HCT116 (cell line): ENCODE results near the gene C1QB. TPM values are rescaled to one million over a fixed set of nuclear protein-coding genes. Genes with fewer than 3 reads are reported as not detected.

Experiments
- ATAC-seq: fragments of 200-7000 bp; cut with Tn5 transposase; 2 replicates; pipeline ENCODE4 v1.9.1; 2020; ENCODE audit warnings: mild to moderate bottlenecking, moderate library complexity
- BruUV-seq: library from RNA; stranded (reverse); fragments of 400-500 nt; replicated peaks from 2 replicates; lab custom pipeline; 2021; lab: Mats Ljungman, UMichigan
- CTCF ChIA-PET: fragments of 300-600 bp; sonication (Branson Sonifier 250); formaldehyde crosslinking; loops from one replicate; lab custom pipeline; 2021; ENCODE audit warnings: antibody characterized with exemption; lab: Charles Lee
- POLR2A ChIA-PET: fragments of 300-600, 350-600 bp; sonication (Branson Sonifier 250); formaldehyde crosslinking; loops from one replicate; lab custom pipeline; 2021; ENCODE audit warnings: antibody characterized with exemption; lab: Charles Lee
- RAD21 ChIA-PET, 2 experiments: fragments of 300-600 bp; sonication (Branson Sonifier 250); formaldehyde crosslinking; loops; one replicate each; lab custom pipeline; 2023; ENCODE audit warnings: low total read pairs in 2 of 2; ENCODE audit not compliant: uncharacterized antibody in 2 of 2, unreplicated experiment in 2 of 2, low non-redundant PET in 1 of 2; lab: Charles Lee
- DNase-seq: peaks from one replicate; pipeline ENCODE4 v3.0.0-alpha.2; 2010; ENCODE audit warnings: low read depth, low spot score
- H2AFZ ChIP-seq: fragments of 200-600 bp; shearing (Covaris generic), sonication (generic); 2 replicates; pipeline ENCODE4 v1.6.1; 2017; ENCODE audit warnings: low read depth, mixed run types, mixed read lengths, antibody characterized with exemption, low read length; ENCODE audit not compliant: poor library complexity, severe bottlenecking
- H3K27ac ChIP-seq: 2 replicates; pipeline ENCODE4 v1.5.1; 2012; ENCODE audit warnings: low read depth, low read length
- H3K27me3 ChIP-seq: fragments of 200-600 bp; sonication (generic); 2 replicates; pipeline ENCODE4 v1.6.1; 2016; ENCODE audit warnings: mixed run types, low read length, mixed read lengths; ENCODE audit not compliant: insufficient read depth
- H3K36me3 ChIP-seq, 2 experiments: fragments of 200-500 bp in 1 of 2; fragments of 200-600 bp in 1 of 2; sonication (Bioruptor generic) in 1 of 2; sonication (generic) in 1 of 2; 2 replicates each; pipeline versions ENCODE4 v1.5.1 to v1.6.1; 2014 to 2016; ENCODE audit warnings: low read length in 2 of 2, inconsistent platforms in 1 of 2, mixed read lengths in 1 of 2, mixed run types in 1 of 2; ENCODE audit not compliant: insufficient read depth in 2 of 2, control insufficient read depth in 1 of 2
- H3K4me1 ChIP-seq, 2 experiments: fragments of 200-600 bp in 1 of 2; sonication (generic) in 1 of 2; 2 replicates each; pipeline versions ENCODE4 v1.5.1 to v1.6.1; 2012 to 2017; ENCODE audit warnings: low read length in 2 of 2, inconsistent platforms in 1 of 2, mild to moderate bottlenecking in 1 of 2, mixed read lengths in 1 of 2, mixed run types in 1 of 2, moderate library complexity in 1 of 2; ENCODE audit not compliant: insufficient read depth in 2 of 2, control insufficient read depth in 1 of 2
- H3K4me2 ChIP-seq: fragments of 200-600 bp; sonication (generic); 2 replicates; pipeline ENCODE4 v1.6.1; 2017; ENCODE audit warnings: mixed run types, low read length, mixed read lengths
- H3K4me3 ChIP-seq, 2 experiments: fragments of 200-600 bp in 1 of 2; sonication (generic) in 1 of 2; replicated peaks in 1 of 2; 2 replicates each; pipeline ENCODE4 v1.5.1; 2011 to 2016; ENCODE audit warnings: low read length in 2 of 2, control low read depth in 1 of 2, low read depth in 1 of 2, mild to moderate bottlenecking in 1 of 2, mixed read lengths in 1 of 2, mixed run types in 1 of 2
- H3K79me2 ChIP-seq: fragments of 200-600 bp; sonication (generic); 2 replicates; pipeline ENCODE4 v1.6.1; 2017; ENCODE audit warnings: mild to moderate bottlenecking, mixed run types, low read length, moderate library complexity, mixed read lengths; ENCODE audit not compliant: insufficient read depth
- H3K9ac ChIP-seq: fragments of 200-600 bp; sonication (generic); 2 replicates; pipeline ENCODE4 v1.6.1; 2016; ENCODE audit warnings: low read length, mixed read lengths
- H3K9me2 ChIP-seq: fragments of 200-600 bp; sonication (generic), shearing (Covaris generic); 2 replicates; pipeline ENCODE4 v1.6.1; 2017; ENCODE audit warnings: mixed run types, mild to moderate bottlenecking, moderate library complexity; ENCODE audit not compliant: insufficient read depth
- H3K9me3 ChIP-seq, 2 experiments: fragments of 200-500 bp in 1 of 2; fragments of 200-600 bp in 1 of 2; sonication (Bioruptor generic) in 1 of 2; sonication (generic) in 1 of 2; 2 replicates each; pipeline ENCODE4 v1.6.1; 2014 to 2017; ENCODE audit warnings: low read length in 2 of 2, mixed read lengths in 2 of 2, inconsistent platforms in 1 of 2, low read depth in 1 of 2, mild to moderate bottlenecking in 1 of 2, mixed run types in 1 of 2, moderate library complexity in 1 of 2; ENCODE audit not compliant: control insufficient read depth in 1 of 2, insufficient read depth in 1 of 2
- H4K20me1 ChIP-seq: fragments of 200-600 bp; sonication (generic), shearing (Covaris generic); 2 replicates; pipeline ENCODE4 v1.6.1; 2017; ENCODE audit warnings: mixed run types, mild to moderate bottlenecking, moderate library complexity; ENCODE audit not compliant: insufficient read depth
- ATF3 ChIP-seq: IDR thresholded peaks from 2 replicates; pipeline ENCODE4 v1.6.1; 2012
- CBX3 ChIP-seq: IDR thresholded peaks from 2 replicates; pipeline ENCODE4 v1.6.1; 2012; ENCODE audit warnings: low read depth
- CEBPB ChIP-seq: IDR thresholded peaks from 2 replicates; pipeline ENCODE4 v1.6.1; 2012; ENCODE audit warnings: low read depth
- CTCF ChIP-seq, 3 experiments: fragments of 200-600 bp in 1 of 3; sonication (generic) in 1 of 3; IDR thresholded peaks in 2 of 3; conservative IDR thresholded peaks in 1 of 3; 2 replicates each; pipeline ENCODE4 v1.5.1; 2012 to 2017; ENCODE audit warnings: low read depth in 2 of 3, low read length in 2 of 3, antibody characterized with exemption in 1 of 3, borderline replicate concordance in 1 of 3, control low read depth in 1 of 3, mild to moderate bottlenecking in 1 of 3, mixed read lengths in 1 of 3, mixed run types in 1 of 3, moderate library complexity in 1 of 3; ENCODE audit not compliant: insufficient read depth in 1 of 3
- EGR1 ChIP-seq: IDR thresholded peaks from 2 replicates; pipeline ENCODE4 v1.6.1; 2012; ENCODE audit warnings: low read depth
- ELF1 ChIP-seq: IDR thresholded peaks from 2 replicates; pipeline ENCODE4 v1.6.1; 2012; ENCODE audit warnings: low read depth, borderline replicate concordance
- EZH2 ChIP-seq: fragments of 200-600 bp; sonication (generic); IDR thresholded peaks from 2 replicates; pipeline ENCODE4 v1.6.1; 2017; ENCODE audit warnings: antibody characterized with exemption, mixed run types
- RAD21 ChIP-seq: IDR thresholded peaks from 2 replicates; pipeline ENCODE4 v1.6.1; 2012; ENCODE audit warnings: low read depth, mild to moderate bottlenecking
- SIN3A ChIP-seq: IDR thresholded peaks from 2 replicates; pipeline ENCODE4 v1.6.1; 2012; ENCODE audit warnings: low read depth
- SP1 ChIP-seq: IDR thresholded peaks from 2 replicates; pipeline ENCODE4 v1.6.1; 2012; ENCODE audit warnings: low read depth
- SRF ChIP-seq: IDR thresholded peaks from 2 replicates; pipeline ENCODE4 v1.6.1; 2012; ENCODE audit warnings: low read depth
- ZBTB33 ChIP-seq: IDR thresholded peaks from 2 replicates; pipeline ENCODE4 v1.6.1; 2011; ENCODE audit warnings: mild to moderate bottlenecking, low read length, moderate library complexity; ENCODE audit not compliant: insufficient replicate concordance; ENCODE audit errors: extremely low read depth
- ZFX ChIP-seq: fragments of 450-650 bp; IDR thresholded peaks from 2 replicates; pipeline ENCODE4 v1.6.1; 2017
- intact Hi-C: fragments of 100-400 bp; cut with micrococcal nuclease; formaldehyde crosslinking; loops from 2 replicates; pipeline ENCODE4 v1.10.0; 2022
- total RNA-seq: library from RNA; stranded (reverse); gene quantifications from one replicate; pipeline ENCODE4 v1.2.1, GENCODE V29; 2021; ENCODE audit not compliant: unreplicated experiment

C1QB gene
- total RNA-seq, 1 experiment from 2014 or later, result 0.32 TPM

GRCh38 chr1:22643381-22643780 lies 9.7 kb upstream of the C1QB start, which contains the start of gene C1QC:
TSS of gene C1QC (plus strand) at chr1:22643633. CDS start at chr1:22644024, 391 bp downstream.
- ATAC-seq, result no peak
- Histone ChIP-seq H3K9me2 (no peaks in the 10 kb centered on the region), H3K36me3 (no peaks in the 10 kb centered on the region), H3K27me3 (no peaks in the 10 kb centered on the region), H3K9ac (no peak within 1 kb of the TSS), H3K4me1 (no peaks in the 10 kb centered on the region)
- POLR2A ChIA-PET, result no interaction called here
- no TSS peak for BruUV-seq
- DNase-seq, result no peak
- TF ChIP-seq ZFX (no peak), ZBTB33 (no peak), SP1 (no peak), SRF (no peak), ELF1 (no peak), ATF3 (no peak), CEBPB (no peak), EZH2 (no peak), CBX3 (no peak), RAD21 (no peak), EGR1 (no peak), CTCF (IDR thresholded peaks at IDR 0.05 in 2 of 3, conservative IDR thresholded peaks at IDR 0.05 in 1 of 3; ENCODE audit: borderline replicate concordance in 1 of 3, insufficient read depth in 1 of 3, low read depth in 2 of 3, low read length in 2 of 3) (no peak), SIN3A (no peak)
- TF ChIP-seq, all 23 proteins: peak for 0
- no peaks in the 10 kb centered on the region for H3K79me2 ChIP-seq
- ChIA-PET RAD21 (interaction anchor here in 1 of 2 experiments (0.7 kb wide), 1 partner anchor 222 kb away, joined by 3 read pairs; no protein-coding TSS in a partner anchor), CTCF (interaction anchor here (4.7 kb wide), 1 partner anchor 223 kb away, joined by 48 read pairs; no protein-coding TSS in a partner anchor)
- no peak within 1 kb of the TSS for H3K27ac ChIP-seq
- no peak within 1 kb of the TSS for H3K4me2 ChIP-seq
- intact Hi-C loops, result loop anchor here (2.0 to 5.0 kb wide), 2 partner anchors 115 to 511 kb away; no protein-coding TSS in a partner anchor
- no peaks in the 10 kb centered on the region for H4K20me1 ChIP-seq
- H3K4me3 ChIP-seq, result no peak within 1 kb of the TSS
- no peaks in the 10 kb centered on the region for H3K9me3 ChIP-seq
- no peak within 1 kb of the TSS for H2AFZ ChIP-seq
